ENCODE data around the gene HERPUD1. TPM values are rescaled to one million over a fixed set of nuclear protein-coding genes. Genes with fewer than 3 reads are reported as not detected.
"Not testable (repeated sequence)": the region's sequence is repeated elsewhere in the genome, so short reads cannot be mapped to it uniquely, and the experiment has no call there.

HERPUD1 gene
- total and polyA plus RNA-seq, 4 donors = 57.8 to 219 (median 118) TPM

- no peaks in the 10 kb centered on the region for H3K36me3 ChIP-seq (ENCODE audit: control insufficient read depth in 4 of 4, insufficient read depth in 3 of 4, low read depth in 1 of 4, low read length in 3 of 4)
- peaks cover 1 to 20% (median 12%) of the 10 kb centered on the region in 4 donors for H3K4me1 ChIP-seq (ENCODE audit: control insufficient read depth in 4 of 4, insufficient read depth in 4 of 4, low read length in 3 of 4)
- peak overlapping the region in 1 of 2 donors; percentile 2 for H3K27ac ChIP-seq (ENCODE audit: low read depth in 1 of 2, low read length in 2 of 2)
- WGBS = 73% methylated on average over 16 of the region's 16 CpGs
- H3K27me3 ChIP-seq (ENCODE audit: control insufficient read depth in 4 of 4, insufficient read depth in 4 of 4, low read length in 3 of 4) = no peaks in the 10 kb centered on the region
- TF ChIP-seq HNF4A (conservative IDR thresholded peaks at IDR 0.05) = no peak
- no peak for TF ChIP-seq YY1 (IDR thresholded peaks at IDR 0.05)
- TF ChIP-seq JUND (IDR thresholded peaks at IDR 0.05) = no peak
- no peak for TF ChIP-seq RAD21 (IDR thresholded peaks at IDR 0.05)
- TF ChIP-seq TAF1 (conservative IDR thresholded peaks at IDR 0.05) = no peak
- TF ChIP-seq ZBTB33 (IDR thresholded peaks at IDR 0.05) = no peak
- TF ChIP-seq, protein P1, sequence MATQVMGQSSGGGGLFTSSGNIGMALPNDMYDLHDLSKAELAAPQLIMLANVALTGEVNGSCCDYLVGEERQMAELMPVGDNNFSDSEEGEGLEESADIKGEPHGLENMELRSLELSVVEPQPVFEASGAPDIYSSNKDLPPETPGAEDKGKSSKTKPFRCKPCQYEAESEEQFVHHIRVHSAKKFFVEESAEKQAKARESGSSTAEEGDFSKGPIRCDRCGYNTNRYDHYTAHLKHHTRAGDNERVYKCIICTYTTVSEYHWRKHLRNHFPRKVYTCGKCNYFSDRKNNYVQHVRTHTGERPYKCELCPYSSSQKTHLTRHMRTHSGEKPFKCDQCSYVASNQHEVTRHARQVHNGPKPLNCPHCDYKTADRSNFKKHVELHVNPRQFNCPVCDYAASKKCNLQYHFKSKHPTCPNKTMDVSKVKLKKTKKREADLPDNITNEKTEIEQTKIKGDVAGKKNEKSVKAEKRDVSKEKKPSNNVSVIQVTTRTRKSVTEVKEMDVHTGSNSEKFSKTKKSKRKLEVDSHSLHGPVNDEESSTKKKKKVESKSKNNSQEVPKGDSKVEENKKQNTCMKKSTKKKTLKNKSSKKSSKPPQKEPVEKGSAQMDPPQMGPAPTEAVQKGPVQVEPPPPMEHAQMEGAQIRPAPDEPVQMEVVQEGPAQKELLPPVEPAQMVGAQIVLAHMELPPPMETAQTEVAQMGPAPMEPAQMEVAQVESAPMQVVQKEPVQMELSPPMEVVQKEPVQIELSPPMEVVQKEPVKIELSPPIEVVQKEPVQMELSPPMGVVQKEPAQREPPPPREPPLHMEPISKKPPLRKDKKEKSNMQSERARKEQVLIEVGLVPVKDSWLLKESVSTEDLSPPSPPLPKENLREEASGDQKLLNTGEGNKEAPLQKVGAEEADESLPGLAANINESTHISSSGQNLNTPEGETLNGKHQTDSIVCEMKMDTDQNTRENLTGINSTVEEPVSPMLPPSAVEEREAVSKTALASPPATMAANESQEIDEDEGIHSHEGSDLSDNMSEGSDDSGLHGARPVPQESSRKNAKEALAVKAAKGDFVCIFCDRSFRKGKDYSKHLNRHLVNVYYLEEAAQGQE (IDR thresholded peaks at IDR 0.05) = no peak
- TF ChIP-seq MAX (IDR thresholded peaks at IDR 0.05) = no peak
- no peak for TF ChIP-seq CTCF (IDR thresholded peaks at IDR 0.05; ENCODE audit: low read depth, low read length, missing input control)
- no peak for TF ChIP-seq NR2F2 (IDR thresholded peaks at IDR 0.05)
- no peak for TF ChIP-seq EGR1 (IDR thresholded peaks at IDR 0.05; ENCODE audit: low read depth in 2 of 2)
- no peak for TF ChIP-seq HNF4G (IDR thresholded peaks at IDR 0.05)
- TF ChIP-seq, protein P2, sequence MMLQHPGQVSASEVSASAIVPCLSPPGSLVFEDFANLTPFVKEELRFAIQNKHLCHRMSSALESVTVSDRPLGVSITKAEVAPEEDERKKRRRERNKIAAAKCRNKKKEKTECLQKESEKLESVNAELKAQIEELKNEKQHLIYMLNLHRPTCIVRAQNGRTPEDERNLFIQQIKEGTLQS (IDR thresholded peaks at IDR 0.05) = no peak
- TF ChIP-seq FOXA1 (IDR thresholded peaks at IDR 0.05) = no peak
- TF ChIP-seq GABPA (IDR thresholded peaks at IDR 0.05 in 1 of 2, conservative IDR thresholded peaks at IDR 0.05 in 1 of 2) = no peak
- TF ChIP-seq RXRA (IDR thresholded peaks at IDR 0.05) = no peak
- no peak for TF ChIP-seq FOXA2 (IDR thresholded peaks at IDR 0.05)
- H3K9ac ChIP-seq (ENCODE audit: low read depth in 1 of 2, low read length in 2 of 2) = peak overlapping the region; percentile 64
- no peak for DNase-seq (ENCODE audit: low spot score)
- H3K9me3 ChIP-seq (ENCODE audit: control insufficient read depth in 4 of 4, low read length in 3 of 4) = no peaks in the 10 kb centered on the region
- H3K4me3 ChIP-seq (ENCODE audit: low read depth in 1 of 3, low read length in 3 of 3) = peak overlapping the region in 1 of 3 donors; percentile 84
Observed at GRCh38 chr16:56990407-56991286, 58.7 kb downstream of the HERPUD1 start.

DNA sequence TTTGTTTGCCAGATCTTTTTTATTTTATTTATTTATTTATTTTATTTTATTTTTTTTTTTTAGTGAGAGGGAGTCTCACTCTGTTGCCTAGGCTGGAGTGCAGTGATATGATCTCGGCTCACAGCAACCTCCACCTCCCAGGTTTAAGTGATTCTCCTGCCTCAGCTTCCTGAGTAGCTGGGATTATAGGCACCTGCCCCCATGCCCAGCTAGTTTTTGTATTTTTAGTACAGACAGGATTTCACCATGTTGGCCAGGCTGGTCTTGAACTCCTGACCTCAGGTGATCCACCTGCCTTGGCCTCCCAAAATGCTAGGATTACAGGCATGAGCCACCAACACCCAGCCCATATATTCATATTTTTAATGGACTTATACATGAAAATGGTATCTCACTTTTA, 60.5 kb downstream of the HERPUD1 start:
- H3K4me3 ChIP-seq (ENCODE audit: low read depth in 1 of 3, low read length in 3 of 3); DNase-seq (ENCODE audit: low spot score); H3K27me3 ChIP-seq (ENCODE audit: control insufficient read depth in 4 of 4, insufficient read depth in 4 of 4, low read length in 3 of 4); H3K9me3 ChIP-seq (ENCODE audit: control insufficient read depth in 4 of 4, low read length in 3 of 4); H3K36me3 ChIP-seq (ENCODE audit: control insufficient read depth in 4 of 4, insufficient read depth in 3 of 4, low read depth in 1 of 4, low read length in 3 of 4); H3K9ac ChIP-seq (ENCODE audit: low read depth in 1 of 2, low read length in 2 of 2); H3K27ac ChIP-seq (ENCODE audit: low read depth in 1 of 2, low read length in 2 of 2): not testable (repeated sequence)
- H3K4me1 ChIP-seq (ENCODE audit: control insufficient read depth in 4 of 4, insufficient read depth in 4 of 4, low read length in 3 of 4) = peaks cover 1 to 20% (median 12%) of the 10 kb centered on the region in 4 donors
- 94% methylated on average over 1 of the region's 1 CpG for WGBS
